T follicular helper cell (primary cell): ENCODE results near the gene PHC1.
"Not testable (repeated sequence)": the region's sequence is repeated elsewhere in the genome, so short reads cannot be mapped to it uniquely, and the experiment has no call there.

Source experiments
- DNase-seq: peaks from one replicate; pipeline ENCODE4 v3.0.0-alpha.2; 2020; ENCODE audit warnings: low read depth

PHC1 gene

GRCh38 chr12:8911606-8912268, 2.6 kb upstream of the PHC1 start:
- DNase-seq: no peak

GRCh38 chr12:8912914-8913313, 1.4 kb upstream of the PHC1 start:
- no peak for DNase-seq

- no peak for DNase-seq
Measured at GRCh38 chr12:8913702-8914032, 642 bp upstream of the PHC1 start.

- DNase-seq: peak; percentile 42
Measured at GRCh38 chr12:8914716-8915526, 612 bp downstream of the PHC1 start.

- no peak for DNase-seq
Measured at GRCh38 chr12:8916154-8916553, 1.8 kb downstream of the PHC1 start.

GRCh38 chr12:8917031-8917430, 2.7 kb downstream of the PHC1 start:
- DNase-seq: no peak

- no peak for DNase-seq
Measured at GRCh38 chr12:8917751-8918150, 3.4 kb downstream of the PHC1 start.

- DNase-seq: not testable (repeated sequence)
Measured at GRCh38 chr12:8919643-8920042, 5.3 kb downstream of the PHC1 start.

- DNase-seq: no peak
Measured at GRCh38 chr12:8922544-8922943, 8.2 kb downstream of the PHC1 start.

GRCh38 chr12:8930655-8931323, 16.5 kb downstream of the PHC1 start:
- DNase-seq: not testable (repeated sequence)

- DNase-seq: not testable (repeated sequence)
Measured at GRCh38 chr12:8932464-8932863, 18.2 kb downstream of the PHC1 start.

- DNase-seq: not testable (repeated sequence)
Measured at GRCh38 chr12:8934080-8934479, 19.8 kb downstream of the PHC1 start.

GRCh38 chr12:8936735-8937134, 22.4 kb downstream of the PHC1 start:
- no peak for DNase-seq

- DNase-seq: not testable (repeated sequence)
Measured at GRCh38 chr12:8937842-8938442, 23.6 kb downstream of the PHC1 start.

- DNase-seq: no peak
Measured at GRCh38 chr12:8941691-8942478, 27.6 kb downstream of the PHC1 start.

GRCh38 chr12:8943565-8944186, 29.4 kb downstream of the PHC1 start:
- no peak for DNase-seq

- DNase-seq: no peak
Measured at GRCh38 chr12:8946733-8947132, 32.4 kb downstream of the PHC1 start.

GRCh38 chr12:8947737-8948136, 33.4 kb downstream of the PHC1 start:
- no peak for DNase-seq

GRCh38 chr12:8948701-8949341, 34.5 kb downstream of the PHC1 start:
- DNase-seq: no peak

GRCh38 chr12:8949342-8950220, 35.3 kb downstream of the PHC1 start, which contains the start of gene M6PR:
TSS of gene M6PR (minus strand) at chr12:8949645. CDS start at chr12:8946404, 3,241 bp downstream.
- DNase-seq: peak; percentile 80
